ENCODE results near the gene ARRDC5. TPM values are rescaled to one million over a fixed set of nuclear protein-coding genes. Genes with fewer than 3 reads are reported as not detected.

The ARRDC5 gene
- total and polyA plus RNA-seq, 2 of the 13 experiments (the other 11 are each of a cell fraction or from before 2014, with no cell fraction given), result not detected

GRCh38 chr19:4904481-4904880, 1.8 kb upstream of the ARRDC5 start (continued):
- TF ChIP-seq ZXDC (CRISPR knock-in tag; IDR thresholded peaks at IDR 0.05), result no peak
- TF ChIP-seq MTA3 (CRISPR knock-in tag; IDR thresholded peaks at IDR 0.05), result no peak
- TF ChIP-seq ZNF24 (IDR thresholded peaks at IDR 0.05), result 0 out of 2 replicates have a peak, but pooled peaks have one; percentile 34
- 0 out of 2 replicates have a peak, but pooled peaks have one; percentile 18 for TF ChIP-seq BCL6 (CRISPR knock-in tag; IDR thresholded peaks at IDR 0.05)
- TF ChIP-seq ZMYM2 (CRISPR knock-in tag; IDR thresholded peaks at IDR 0.05), result peak; percentile 97
- no peak for TF ChIP-seq ZNF318 (CRISPR knock-in tag; IDR thresholded peaks at IDR 0.05)
- TF ChIP-seq PCBP2 (optimal IDR thresholded peaks at IDR 0.05; ENCODE audit: low read depth, low read length, poor library complexity, severe bottlenecking), result no peak
- TF ChIP-seq PITX1 (CRISPR knock-in tag; IDR thresholded peaks at IDR 0.05), result peak; percentile 75
- no peak; the same call in 1 of the 2 replicates for TF ChIP-seq ARID4A (CRISPR knock-in tag; IDR thresholded peaks at IDR 0.05; ENCODE audit: borderline replicate concordance)
- TF ChIP-seq MAX (IDR thresholded peaks at IDR 0.05), result 0 out of 2 replicates have a peak, but pooled peaks have one; percentile 3
- TF ChIP-seq MEIS1 (CRISPR knock-in tag; IDR thresholded peaks at IDR 0.05; ENCODE audit: borderline replicate concordance), result peak; percentile 45; the same call in 1 of the 2 replicates
- 0 out of 2 replicates have a peak, but pooled peaks have one; percentile 11 for TF ChIP-seq TBX3 (IDR thresholded peaks at IDR 0.05; ENCODE audit: borderline replicate concordance)
- TF ChIP-seq ZNF3 (CRISPR knock-in tag; IDR thresholded peaks at IDR 0.05), result peak; percentile 100
- 0 out of 2 replicates have a peak, but pooled peaks have one; percentile 20 for TF ChIP-seq KDM5B (CRISPR knock-in tag; IDR thresholded peaks at IDR 0.05; ENCODE audit: borderline replicate concordance)
- TF ChIP-seq ZNF138 (CRISPR knock-in tag; IDR thresholded peaks at IDR 0.05; ENCODE audit: low read depth), result no peak
